Calu3 (cell line): ENCODE measurements around the gene IL15. TPM values are rescaled to one million over a fixed set of nuclear protein-coding genes. Genes with fewer than 3 reads are reported as not detected.
A peak's percentile ranks its signal among the peaks of the same experiment; 100 is the strongest.
"Not testable (repeated sequence)": the region's sequence is repeated elsewhere in the genome, so short reads cannot be mapped to it uniquely, and the experiment has no call there.

Experiments
- BruUV-seq: library from RNA; stranded (reverse); fragments of 400-500 nt; replicated peaks from 2 replicates; lab custom pipeline; 2021; lab: Mats Ljungman, UMichigan
- CTCF ChIA-PET: fragments of 300-600 bp; sonication (Branson Sonifier 250); formaldehyde crosslinking; loops from one replicate; lab custom pipeline; 2022; ENCODE audit warnings: antibody characterized with exemption; lab: Charles Lee
- DNase-seq: peaks from one replicate; pipeline ENCODE4 v3.0.0; 2022
- H3K27ac Mint-ChIP-seq: one replicate; pipeline ENCODE4 v1.8.0; 2022; ENCODE audit warnings: mixed read lengths; ENCODE audit not compliant: unreplicated experiment
- H3K27me3 Mint-ChIP-seq: one replicate; pipeline ENCODE4 v1.8.0; 2022; ENCODE audit warnings: mixed read lengths; ENCODE audit not compliant: unreplicated experiment
- H3K36me3 Mint-ChIP-seq: one replicate; pipeline ENCODE4 v1.8.0; 2022; ENCODE audit warnings: mild to moderate bottlenecking, moderate library complexity, mixed read lengths; ENCODE audit not compliant: insufficient read depth, unreplicated experiment
- H3K4me1 Mint-ChIP-seq: one replicate; pipeline ENCODE4 v1.8.0; 2022; ENCODE audit warnings: mild to moderate bottlenecking, low read depth, mixed read lengths; ENCODE audit not compliant: unreplicated experiment
- H3K4me3 Mint-ChIP-seq: one replicate; pipeline ENCODE4 v1.8.0; 2022; ENCODE audit warnings: mild to moderate bottlenecking, low read depth, moderate library complexity, mixed read lengths; ENCODE audit not compliant: unreplicated experiment
- H3K9me3 Mint-ChIP-seq: one replicate; pipeline ENCODE4 v1.8.0; 2022; ENCODE audit warnings: low read depth, mixed read lengths; ENCODE audit not compliant: unreplicated experiment
- CTCF ChIP-seq: fragments of 200-600 bp; IDR thresholded peaks from one replicate; pipeline ENCODE4 v1.8.0; 2022; ENCODE audit warnings: antibody characterized with exemption; ENCODE audit not compliant: unreplicated experiment
- intact Hi-C: fragments of 100-400 bp; cut with micrococcal nuclease; formaldehyde crosslinking; loops from one replicate; pipeline ENCODE4 v1.10.0; 2022; ENCODE audit not compliant: unreplicated experiment
- total RNA-seq: library from RNA; stranded (reverse); gene quantifications from 2 replicates; pipeline ENCODE4 v1.2.3, GENCODE V29; 2022

IL15 gene
- total RNA-seq, 1 experiment from 2014 or later, result 4.6 TPM

- Mint-ChIP-seq H3K9me3 (no peaks in the 10 kb centered on the region), H3K27me3 (no peaks in the 10 kb centered on the region), H3K4me3 (no peak overlapping the region), H3K4me1 (peaks cover 25% of the 10 kb centered on the region), H3K36me3 (peaks cover 5% of the 10 kb centered on the region), H3K27ac (peak overlapping the region; percentile 72)
- no TSS peak for BruUV-seq
- TF ChIP-seq CTCF, result no peak
- intact Hi-C loops, result no loop called here
- CTCF ChIA-PET, result no interaction called here
- peak; percentile 64 for DNase-seq
Observed at GRCh38 chr4:141686879-141687278, 50.5 kb downstream of the IL15 start.

GRCh38 chr4:141689726-141690296 is 53.4 kb downstream of the IL15 start:
- H3K27ac Mint-ChIP-seq, H3K9me3 Mint-ChIP-seq, intact Hi-C loops, H3K36me3 Mint-ChIP-seq, H3K4me3 Mint-ChIP-seq, CTCF ChIA-PET, DNase-seq, H3K27me3 Mint-ChIP-seq, BruUV-seq: not testable (repeated sequence)
- peaks cover 10% of the 10 kb centered on the region for H3K4me1 Mint-ChIP-seq

- H3K27me3 Mint-ChIP-seq, H3K4me3 Mint-ChIP-seq, BruUV-seq, H3K9me3 Mint-ChIP-seq, CTCF ChIA-PET, intact Hi-C loops, H3K36me3 Mint-ChIP-seq, H3K27ac Mint-ChIP-seq, DNase-seq, H3K4me1 Mint-ChIP-seq: not testable (repeated sequence)
Observed at GRCh38 chr4:141691247-141691646, 54.9 kb downstream of the IL15 start.

GRCh38 chr4:141692081-141692480 is 55.7 kb downstream of the IL15 start:
- no peak for TF ChIP-seq CTCF
- Mint-ChIP-seq H3K4me3 (no peak overlapping the region), H3K27ac (no peak overlapping the region), H3K4me1 (peaks cover 4% of the 10 kb centered on the region), H3K9me3 (no peaks in the 10 kb centered on the region), H3K36me3 (no peaks in the 10 kb centered on the region), H3K27me3 (no peaks in the 10 kb centered on the region)
- intact Hi-C loops, result no loop called here
- no TSS peak for BruUV-seq
- CTCF ChIA-PET, result no interaction called here
- no peak for DNase-seq

- Mint-ChIP-seq H3K9me3 (no peaks in the 10 kb centered on the region), H3K27me3 (no peaks in the 10 kb centered on the region), H3K4me3 (no peak overlapping the region), H3K36me3 (no peaks in the 10 kb centered on the region), H3K27ac (no peak overlapping the region), H3K4me1 (no peaks in the 10 kb centered on the region)
- no peak for TF ChIP-seq CTCF
- DNase-seq, result no peak
- intact Hi-C loops, result no loop called here
- CTCF ChIA-PET, result no interaction called here
- BruUV-seq, result no TSS peak
Observed at GRCh38 chr4:141697116-141697515, 60.7 kb downstream of the IL15 start.
